MCF 10A (cell line): ENCODE results near the gene PARP12. TPM values are rescaled to one million over a fixed set of nuclear protein-coding genes. Genes with fewer than 3 reads are reported as not detected.

ENCODE experiments used
- BruUV-seq: library from RNA; stranded (reverse); fragments of 400-500 nt; replicated peaks from 2 replicates; lab custom pipeline; 2021; lab: Mats Ljungman, UMichigan
- CTCF ChIA-PET: fragments of 300-600 bp; sonication (Branson Sonifier 250); formaldehyde crosslinking; extraction: SDS; loops from one replicate; lab custom pipeline; 2021; ENCODE audit warnings: antibody characterized with exemption, inconsistent platforms; lab: Yijun Ruan, JAX
- POLR2A ChIA-PET: fragments of 300-600, 350-650 bp; sonication (Branson Sonifier 250); formaldehyde crosslinking; extraction: SDS; loops from one replicate; lab custom pipeline; 2020; ENCODE audit warnings: antibody characterized with exemption, inconsistent platforms; lab: Yijun Ruan, JAX
- DNase-seq: peaks from one replicate; pipeline ENCODE4 v3.0.0-alpha.2; 2018; ENCODE audit not compliant: unreplicated experiment
- H3K27ac Mint-ChIP-seq: one replicate; pipeline ENCODE4 v1.8.0; 2022; ENCODE audit warnings: mild to moderate bottlenecking, low read depth, mixed read lengths; ENCODE audit not compliant: unreplicated experiment
- H3K27me3 Mint-ChIP-seq: one replicate; pipeline ENCODE4 v1.8.0; 2022; ENCODE audit warnings: mixed read lengths; ENCODE audit not compliant: insufficient read depth, unreplicated experiment
- H3K36me3 Mint-ChIP-seq: one replicate; pipeline ENCODE4 v1.8.0; 2022; ENCODE audit warnings: mild to moderate bottlenecking, moderate library complexity, mixed read lengths; ENCODE audit not compliant: insufficient read depth, unreplicated experiment
- H3K4me1 Mint-ChIP-seq: one replicate; pipeline ENCODE4 v1.8.0; 2022; ENCODE audit warnings: mixed read lengths; ENCODE audit not compliant: insufficient read depth, unreplicated experiment
- H3K4me3 Mint-ChIP-seq: one replicate; pipeline ENCODE4 v1.8.0; 2022; ENCODE audit warnings: mild to moderate bottlenecking, moderate library complexity, mixed read lengths; ENCODE audit not compliant: unreplicated experiment
- H3K9me3 Mint-ChIP-seq: one replicate; pipeline ENCODE4 v1.8.0; 2022; ENCODE audit warnings: mixed read lengths; ENCODE audit not compliant: unreplicated experiment
- intact Hi-C: fragments of 100-400 bp; cut with micrococcal nuclease; formaldehyde crosslinking; loops from 2 replicates; pipeline ENCODE4 v1.14.1; 2022
- total RNA-seq: library from RNA; stranded (reverse); gene quantifications from 2 replicates; pipeline ENCODE4 v1.2.3, GENCODE V29; 2022
- TF ChIP-seq, protein P1 (sequence below): fragments of 200-600 bp; IDR thresholded peaks from one replicate; pipeline ENCODE4 v1.8.0; 2022; ENCODE audit warnings: antibody characterized with exemption, mild to moderate bottlenecking; ENCODE audit not compliant: unreplicated experiment

Gene PARP12
- total RNA-seq, 1 experiment from 2014 or later: 35.0 TPM

DNA sequence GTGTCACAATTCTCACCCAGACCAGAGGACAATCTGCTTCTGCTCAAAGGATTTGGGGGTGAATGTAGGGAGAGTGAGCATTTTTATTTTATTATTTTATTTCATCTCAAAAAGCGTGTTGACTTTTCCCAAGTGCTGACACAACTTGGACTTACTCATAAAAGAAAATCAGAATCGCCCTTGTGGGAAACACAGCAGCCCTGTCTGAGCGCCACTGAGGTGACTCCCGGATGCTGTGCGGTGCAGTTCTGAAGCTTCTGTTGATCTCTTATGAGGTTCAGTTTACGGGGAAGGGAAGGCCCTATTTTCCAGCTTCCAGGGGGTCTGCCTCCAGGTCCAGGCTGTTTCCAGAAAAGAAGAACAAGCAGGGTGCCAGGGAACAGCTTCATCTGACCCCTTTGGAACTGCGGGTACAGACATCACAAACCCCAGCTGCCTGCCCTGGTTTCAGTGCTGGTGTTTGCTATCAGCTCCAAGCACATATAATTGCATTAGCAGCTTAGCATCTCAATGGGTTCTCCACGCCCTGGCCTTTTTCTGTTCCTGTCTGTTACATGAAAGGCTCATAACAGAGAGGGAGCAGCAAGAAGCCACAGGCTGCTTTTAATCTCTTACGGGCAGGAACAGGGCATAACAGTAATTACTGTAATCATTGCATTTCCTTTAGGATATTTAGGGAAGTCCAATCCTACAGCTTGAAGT lies 52.4 kb downstream of the PARP12 start:
- POLR2A ChIA-PET: interaction anchor here (0.5 kb wide), 1 partner anchor 18 kb away, joined by 3 read pairs; no protein-coding TSS in a partner anchor
- Mint-ChIP-seq H3K27me3 (no peaks in the 10 kb centered on the region), H3K4me3 (no peak overlapping the region), H3K9me3 (no peaks in the 10 kb centered on the region), H3K36me3 (no peaks in the 10 kb centered on the region), H3K4me1 (no peaks in the 10 kb centered on the region), H3K27ac (no peak overlapping the region)
- DNase-seq: no peak
- intact Hi-C loops: no loop called here
- TF ChIP-seq, protein P1, sequence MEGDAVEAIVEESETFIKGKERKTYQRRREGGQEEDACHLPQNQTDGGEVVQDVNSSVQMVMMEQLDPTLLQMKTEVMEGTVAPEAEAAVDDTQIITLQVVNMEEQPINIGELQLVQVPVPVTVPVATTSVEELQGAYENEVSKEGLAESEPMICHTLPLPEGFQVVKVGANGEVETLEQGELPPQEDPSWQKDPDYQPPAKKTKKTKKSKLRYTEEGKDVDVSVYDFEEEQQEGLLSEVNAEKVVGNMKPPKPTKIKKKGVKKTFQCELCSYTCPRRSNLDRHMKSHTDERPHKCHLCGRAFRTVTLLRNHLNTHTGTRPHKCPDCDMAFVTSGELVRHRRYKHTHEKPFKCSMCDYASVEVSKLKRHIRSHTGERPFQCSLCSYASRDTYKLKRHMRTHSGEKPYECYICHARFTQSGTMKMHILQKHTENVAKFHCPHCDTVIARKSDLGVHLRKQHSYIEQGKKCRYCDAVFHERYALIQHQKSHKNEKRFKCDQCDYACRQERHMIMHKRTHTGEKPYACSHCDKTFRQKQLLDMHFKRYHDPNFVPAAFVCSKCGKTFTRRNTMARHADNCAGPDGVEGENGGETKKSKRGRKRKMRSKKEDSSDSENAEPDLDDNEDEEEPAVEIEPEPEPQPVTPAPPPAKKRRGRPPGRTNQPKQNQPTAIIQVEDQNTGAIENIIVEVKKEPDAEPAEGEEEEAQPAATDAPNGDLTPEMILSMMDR: no peak
- no TSS peak for BruUV-seq
- CTCF ChIA-PET: interaction anchor here (0.6 kb wide), 2 partner anchors 8 to 9 kb away, joined by 3 read pairs; no protein-coding TSS in a partner anchor

DNA sequence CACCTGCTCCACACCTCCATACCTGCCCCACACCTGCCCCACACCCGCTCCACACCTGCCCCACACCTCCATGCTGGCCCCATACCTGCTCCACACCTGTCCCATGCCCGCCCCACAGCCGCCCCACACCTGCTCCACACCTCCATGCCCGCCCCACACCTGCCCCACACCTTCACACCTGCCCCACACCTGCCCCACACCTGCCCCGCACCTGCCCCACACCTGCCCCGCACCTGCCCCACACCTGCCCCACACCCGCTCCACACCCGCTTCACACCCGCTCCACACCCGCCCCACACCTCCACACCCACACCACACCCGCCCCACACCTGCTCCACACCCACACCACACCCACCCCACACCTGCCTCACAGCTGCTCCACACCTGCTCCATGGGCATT lies 53.0 kb downstream of the PARP12 start:
- Mint-ChIP-seq H3K36me3 (no peaks in the 10 kb centered on the region), H3K27me3 (no peaks in the 10 kb centered on the region), H3K4me1 (no peaks in the 10 kb centered on the region), H3K9me3 (no peaks in the 10 kb centered on the region), H3K27ac (no peak overlapping the region), H3K4me3 (no peak overlapping the region)
- no peak for DNase-seq
- ChIA-PET POLR2A (no interaction called here), CTCF (no interaction called here)
- intact Hi-C loops: no loop called here
- BruUV-seq: no TSS peak
- TF ChIP-seq, protein P1: no peak

DNA sequence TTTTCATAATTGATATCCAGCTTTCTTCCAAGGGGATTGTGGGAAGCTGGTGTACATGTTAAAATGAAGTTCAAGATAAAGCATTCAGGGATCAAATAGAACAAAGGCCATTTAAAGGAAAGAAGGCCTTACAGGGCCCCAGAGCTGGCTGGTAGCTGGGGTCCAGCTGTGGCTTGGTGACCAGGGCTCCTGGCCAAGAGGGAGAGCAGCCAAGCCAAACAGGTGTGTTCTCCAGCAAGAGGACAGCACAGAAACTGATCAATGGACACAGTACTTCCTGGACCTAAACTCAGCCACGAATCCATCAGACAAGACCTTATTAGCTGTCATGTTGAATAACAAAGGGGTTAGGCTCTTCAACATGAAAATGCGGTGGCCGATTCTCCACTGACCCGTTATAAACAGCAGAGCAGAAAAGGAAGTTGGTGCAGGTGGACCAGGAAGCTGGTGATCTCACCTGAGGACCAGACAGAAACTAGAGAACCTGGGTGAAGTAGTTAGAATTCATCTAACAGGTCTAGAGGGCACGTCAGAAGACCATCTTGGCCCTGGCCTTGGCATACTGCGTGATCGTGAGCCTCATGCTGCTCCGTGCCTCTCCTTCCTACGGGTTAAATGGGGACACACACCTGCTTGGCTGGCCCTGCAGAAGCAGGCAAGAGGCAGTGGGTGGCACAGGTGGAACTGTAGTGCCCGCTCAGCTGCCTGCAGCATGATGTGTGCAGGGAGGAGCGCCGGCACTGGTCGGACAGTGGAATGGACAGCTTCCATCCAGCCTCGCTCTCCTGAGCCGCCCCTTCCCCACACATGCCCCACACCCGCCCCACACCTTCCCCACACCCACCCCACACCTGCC lies 53.8 kb downstream of the PARP12 start:
- intact Hi-C loops: no loop called here
- ChIA-PET CTCF (interaction anchor here (0.6 to 1.4 kb wide), 3 partner anchors 407 to 508 kb away, joined by 3 to 4 read pairs (median 4); no protein-coding TSS in a partner anchor), POLR2A (no interaction called here)
- Mint-ChIP-seq H3K4me1 (no peaks in the 10 kb centered on the region), H3K36me3 (no peaks in the 10 kb centered on the region), H3K27ac (no peak overlapping the region), H3K27me3 (no peaks in the 10 kb centered on the region), H3K4me3 (no peak overlapping the region), H3K9me3 (no peaks in the 10 kb centered on the region)
- no peak for DNase-seq
- TF ChIP-seq, protein P1: no peak
- no TSS peak for BruUV-seq
